Stimulated activated CD4-positive, alpha-beta T cell treated with anti-CD3 and anti-CD28 coated beads, Interleukin-1b, Interleukin-23, amount 100 ng/mL, for 48 hours (primary cell): ENCODE results near the gene TAS2R43.
"Not testable (repeated sequence)": the region's sequence is repeated elsewhere in the genome, so short reads cannot be mapped to it uniquely, and the experiment has no call there.

ENCODE experiments used
- DNase-seq: peaks from one replicate; pipeline ENCODE4 v3.0.0-alpha.2; 2020

Gene TAS2R43

DNA sequence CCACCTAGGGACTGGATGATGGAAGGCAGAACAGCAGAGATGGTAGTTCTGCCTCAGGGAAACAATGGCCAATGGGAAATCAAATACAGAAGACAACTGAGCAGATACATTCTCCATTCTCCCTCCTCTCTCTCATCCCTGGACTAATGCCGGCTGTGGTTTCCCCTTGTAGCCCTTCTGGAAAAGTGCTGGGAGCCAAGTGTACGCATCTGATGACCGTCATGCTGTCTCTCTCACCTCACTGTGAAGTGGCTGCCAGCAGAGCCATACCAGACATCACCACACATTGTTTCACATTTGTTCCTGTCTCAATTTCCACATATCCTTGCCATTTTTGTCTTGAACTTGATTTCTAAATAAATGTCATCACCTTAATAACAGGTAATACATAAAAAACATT, 33.1 kb downstream of the TAS2R43 start:
- DNase-seq: no peak

- no peak for DNase-seq
Measured at GRCh38 chr12:11055306-11055705, 36.8 kb downstream of the TAS2R43 start.

DNA sequence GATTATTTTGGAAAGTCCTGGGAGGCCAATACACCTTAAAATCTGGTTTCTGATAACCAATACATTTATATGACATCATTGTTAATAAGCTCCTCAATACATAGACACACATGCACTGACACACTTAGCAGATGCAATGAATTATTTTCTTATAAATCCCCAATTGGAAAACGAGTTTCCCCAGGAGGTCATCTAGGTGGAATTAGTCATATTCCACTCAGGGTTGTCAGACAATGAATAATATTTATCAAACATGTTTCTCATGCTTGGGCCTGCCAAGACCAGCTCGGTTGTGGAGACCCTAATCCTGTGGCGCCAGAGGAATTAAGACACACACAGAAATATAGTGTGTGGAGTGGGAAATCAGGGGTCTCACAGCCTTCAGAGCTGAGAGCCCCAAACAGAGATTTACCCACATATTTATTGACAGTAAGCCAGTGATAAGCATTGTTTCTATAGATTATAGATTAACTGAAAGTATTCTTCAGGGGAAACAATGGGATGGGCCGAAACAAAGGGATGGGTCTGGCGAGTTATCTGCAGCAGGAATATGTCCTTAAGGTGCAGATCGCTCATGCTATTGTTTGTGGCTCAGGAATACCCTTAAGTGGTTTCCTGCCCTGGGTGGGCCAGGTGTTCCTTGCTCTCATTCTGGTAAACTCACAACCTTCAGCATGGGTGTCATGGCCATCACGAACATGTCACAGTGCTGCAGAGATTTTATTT, 42.1 kb downstream of the TAS2R43 start:
- not testable (repeated sequence) for DNase-seq

DNA sequence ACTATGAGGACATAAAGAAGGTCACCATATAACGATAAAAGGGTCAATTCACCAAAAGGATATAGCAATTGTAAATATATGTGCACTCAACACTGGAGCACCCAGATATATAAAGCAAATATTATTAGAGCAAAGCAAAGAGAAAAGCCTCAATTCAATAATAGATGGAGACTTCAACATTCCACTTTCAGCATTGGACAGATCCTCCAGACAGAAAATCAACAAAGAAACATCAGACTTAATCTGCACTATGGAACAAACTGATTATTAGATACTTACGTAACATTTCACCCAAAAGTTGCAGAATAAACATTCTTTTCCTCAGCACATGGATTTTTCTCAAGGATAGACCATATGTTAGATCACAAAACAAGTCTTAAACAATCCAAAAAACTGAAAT, 50.7 kb downstream of the TAS2R43 start:
- DNase-seq: not testable (repeated sequence)
